Measurements from ENCODE around the gene CBX4.

- no peak for TF ChIP-seq CTCF (IDR thresholded peaks at IDR 0.05)
- TF ChIP-seq EP300 (IDR thresholded peaks at IDR 0.05), result no peak
Observed at GRCh38 chr17:79855331-79856124, 16.3 kb upstream of the CBX4 start.

Data from upper lobe of left lung (tissue), 4 donors.